Activated CD8-positive, alpha-beta memory T cell treated with anti-CD3 and anti-CD28 coated beads, Interleukin-2, amount 50 U/mL, for 24 hours (primary cell): ENCODE results near the gene PELI2.

Source experiments
- DNase-seq: peaks from one replicate; pipeline ENCODE4 v3.0.0-alpha.2; 2020; ENCODE audit errors: extremely low read depth

PELI2 gene

GRCh38 chr14:56205881-56206280 is 87.7 kb downstream of the PELI2 start:
- no peak for DNase-seq

- DNase-seq: no peak
Measured at GRCh38 chr14:56206596-56206995, 88.4 kb downstream of the PELI2 start.

- DNase-seq: no peak
Measured at GRCh38 chr14:56207626-56208292, 89.5 kb downstream of the PELI2 start.

GRCh38 chr14:56208520-56208919 is 90.3 kb downstream of the PELI2 start:
- DNase-seq: no peak

GRCh38 chr14:56210571-56210970 is 92.4 kb downstream of the PELI2 start:
- no peak for DNase-seq

- DNase-seq: no peak
Measured at GRCh38 chr14:56211084-56211483, 92.9 kb downstream of the PELI2 start.

- DNase-seq: no peak
Measured at GRCh38 chr14:56211844-56212243, 93.6 kb downstream of the PELI2 start.

GRCh38 chr14:56212521-56212920 is 94.3 kb downstream of the PELI2 start:
- no peak for DNase-seq

- DNase-seq: no peak
Measured at GRCh38 chr14:56213306-56213705, 95.1 kb downstream of the PELI2 start.

GRCh38 chr14:56215180-56215579 is 97.0 kb downstream of the PELI2 start:
- no peak for DNase-seq

GRCh38 chr14:56216626-56217379 is 98.6 kb downstream of the PELI2 start:
- DNase-seq: no peak

GRCh38 chr14:56217380-56218045 is 99.3 kb downstream of the PELI2 start:
- no peak for DNase-seq

- DNase-seq: no peak
Measured at GRCh38 chr14:56219666-56220413, 101.6 kb downstream of the PELI2 start.

- no peak for DNase-seq
Measured at GRCh38 chr14:56221382-56222128, 103.3 kb downstream of the PELI2 start.

GRCh38 chr14:56224229-56224628 is 106.0 kb downstream of the PELI2 start:
- no peak for DNase-seq

- DNase-seq: no peak
Measured at GRCh38 chr14:56224691-56225681, 106.8 kb downstream of the PELI2 start.

GRCh38 chr14:56235388-56235787 is 117.2 kb downstream of the PELI2 start:
- DNase-seq: no peak

- DNase-seq: no peak
Measured at GRCh38 chr14:56237398-56237797, 119.2 kb downstream of the PELI2 start.

- DNase-seq: no peak
Measured at GRCh38 chr14:56241461-56241860, 123.2 kb downstream of the PELI2 start.

- DNase-seq: no peak
Measured at GRCh38 chr14:56243110-56243509, 124.9 kb downstream of the PELI2 start.
